ENCODE results near the gene ZNF668. TPM values are rescaled to one million over a fixed set of nuclear protein-coding genes. Genes with fewer than 3 reads are reported as not detected.

ZNF668 gene
- total and polyA plus RNA-seq, 2 of the 13 experiments (the other 11 are each of a cell fraction or from before 2014, with no cell fraction given), result 3.8 to 9.8 TPM

DNA sequence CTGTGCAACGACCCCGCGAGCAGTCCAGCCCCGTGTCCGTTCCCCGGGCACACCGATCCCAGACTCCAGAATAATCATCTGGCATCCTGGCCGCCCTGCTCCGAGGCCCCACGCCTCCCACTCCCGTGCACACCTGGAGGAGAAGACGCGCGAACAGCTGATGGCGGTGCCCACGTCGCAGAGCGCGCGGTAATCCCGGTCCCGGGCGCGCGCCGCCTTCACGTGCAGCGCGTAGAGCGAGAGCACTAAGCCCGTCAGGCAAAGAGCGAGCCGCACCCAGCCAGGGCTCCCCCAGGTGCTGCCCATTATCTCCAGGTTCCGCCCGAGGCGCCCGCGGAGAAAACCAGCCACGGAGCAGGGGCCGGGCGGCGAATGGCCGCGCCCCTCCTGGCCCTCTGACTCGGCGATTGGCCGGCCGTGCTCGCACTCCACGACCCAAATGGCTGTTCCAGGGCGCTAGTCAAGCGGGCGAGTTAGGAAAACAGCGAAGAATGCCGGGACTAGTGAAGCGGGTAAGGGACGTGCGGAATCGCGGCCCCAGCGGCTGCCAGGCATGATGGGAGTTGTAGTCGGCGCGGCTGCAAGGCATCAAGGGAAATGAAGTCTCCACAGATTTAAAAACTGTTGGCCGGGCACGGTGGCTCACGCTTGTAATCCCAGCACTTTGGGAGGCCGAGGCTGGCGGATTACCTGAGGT lies 20.5 kb upstream of the ZNF668 start, which contains the start of gene VKORC1 (continued):
- TF ChIP-seq NFAT5 (CRISPR knock-in tag; IDR thresholded peaks at IDR 0.05), result no peak; the same call in 1 of the 2 replicates
- peak; percentile 75 for TF ChIP-seq XRCC5 (optimal IDR thresholded peaks at IDR 0.05; ENCODE audit: low read length)
- TF ChIP-seq ZFY (CRISPR knock-in tag; IDR thresholded peaks at IDR 0.05), result peak; percentile 85
- peak; percentile 68 for TF ChIP-seq ELF3 (CRISPR knock-in tag; IDR thresholded peaks at IDR 0.05)
- peak; percentile 75 for TF ChIP-seq MED8 (CRISPR knock-in tag; IDR thresholded peaks at IDR 0.05; ENCODE audit: insufficient replicate concordance)
- 0 out of 2 replicates have a peak, but pooled peaks have one; percentile 4 for TF ChIP-seq ZNF740 (CRISPR knock-in tag; IDR thresholded peaks at IDR 0.05)
- no peak for TF ChIP-seq ZNF646 (CRISPR knock-in tag; IDR thresholded peaks at IDR 0.05)
- TF ChIP-seq FOXM1 (CRISPR knock-in tag; IDR thresholded peaks at IDR 0.05), result no peak; the same call in 1 of the 2 replicates
- TF ChIP-seq KAT8 (CRISPR knock-in tag; IDR thresholded peaks at IDR 0.05), result peak; percentile 91
- no peak; the same call in 1 of the 2 replicates for TF ChIP-seq BCL6 (CRISPR knock-in tag; IDR thresholded peaks at IDR 0.05)
- no peak for TF ChIP-seq ZNF136 (CRISPR knock-in tag; IDR thresholded peaks at IDR 0.05; ENCODE audit: low read depth)
- no peak; the same call in none of the 2 replicates for TF ChIP-seq TMF1 (CRISPR knock-in tag; IDR thresholded peaks at IDR 0.05; ENCODE audit: low read depth)
- 0 out of 2 replicates have a peak, but pooled peaks have one; percentile 39 for TF ChIP-seq KLF6 (CRISPR knock-in tag; IDR thresholded peaks at IDR 0.05)
- peak; percentile 93; the same call in 1 of the 2 replicates for TF ChIP-seq ZNF674 (CRISPR knock-in tag; IDR thresholded peaks at IDR 0.05; ENCODE audit: low read depth)
- peak; percentile 89 for TF ChIP-seq E2F1 (CRISPR knock-in tag; IDR thresholded peaks at IDR 0.05)
- peak; percentile 86 for TF ChIP-seq ELF1 (CRISPR knock-in tag; IDR thresholded peaks at IDR 0.05)

Data from HepG2 (cell line).